ENCODE measurements around the gene FAM120AOS. TPM values are rescaled to one million over a fixed set of nuclear protein-coding genes. Genes with fewer than 3 reads are reported as not detected.
A peak's percentile ranks its signal among the peaks of the same experiment; 100 is the strongest.

FAM120AOS gene
- 38.7 TPM for total RNA-seq (ENCODE audit: unreplicated experiment)
- long read RNA-seq, full-length matches to known transcripts = 19 of 34 reads
- long read RNA-seq, partial matches to known transcripts = 2 of 34 reads
- long read RNA-seq, other reads (novel, unspliced or antisense) = 13 of 34 reads

DNA sequence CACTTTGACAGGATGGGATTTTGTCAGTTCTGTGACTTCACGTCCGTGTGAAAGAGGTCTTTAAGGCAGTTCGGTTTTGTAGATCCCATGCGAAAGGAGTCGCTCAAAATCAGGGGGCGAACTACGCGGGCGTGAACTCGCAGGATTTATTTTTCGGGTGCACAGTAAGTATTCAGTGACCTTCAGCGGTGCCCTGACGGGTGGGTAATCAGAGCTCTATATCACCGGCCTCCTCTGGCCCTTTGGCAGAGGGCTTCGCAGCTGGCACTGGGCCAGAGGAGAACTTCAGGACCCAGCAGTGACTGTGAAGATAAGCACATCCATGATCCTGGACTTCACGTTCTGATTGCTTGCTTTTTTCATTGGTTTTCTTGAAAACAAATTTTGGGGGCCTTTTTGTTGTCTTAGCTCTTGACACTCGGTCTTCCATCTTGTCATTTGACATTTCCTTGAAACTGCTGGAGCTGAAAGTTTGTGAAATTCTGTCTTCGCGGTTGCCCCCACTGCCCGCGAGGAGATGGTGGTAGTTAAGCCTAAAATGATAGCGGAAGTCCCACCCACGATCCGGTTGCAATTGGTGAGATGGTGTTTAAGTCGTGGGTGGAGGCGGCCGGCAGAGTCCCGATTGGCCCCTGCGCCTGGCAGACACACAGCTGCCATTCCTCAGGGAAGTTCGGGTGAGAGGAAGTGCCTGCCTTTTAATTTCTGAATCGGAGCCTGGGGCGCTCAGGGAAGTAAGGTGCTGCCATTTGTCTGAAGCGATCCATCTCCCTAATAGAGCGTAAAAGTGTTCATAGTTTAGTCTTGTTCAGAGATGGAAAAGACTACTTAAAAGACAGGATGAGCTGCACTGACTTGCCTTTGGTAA, at the start of gene FAM120AOS:
FAM120AOS (minus strand) TSS at position 535 of the 868 bp plus-strand sequence. CDS start 872 bp downstream, outside the sequence.
- TF ChIP-seq, protein P1, sequence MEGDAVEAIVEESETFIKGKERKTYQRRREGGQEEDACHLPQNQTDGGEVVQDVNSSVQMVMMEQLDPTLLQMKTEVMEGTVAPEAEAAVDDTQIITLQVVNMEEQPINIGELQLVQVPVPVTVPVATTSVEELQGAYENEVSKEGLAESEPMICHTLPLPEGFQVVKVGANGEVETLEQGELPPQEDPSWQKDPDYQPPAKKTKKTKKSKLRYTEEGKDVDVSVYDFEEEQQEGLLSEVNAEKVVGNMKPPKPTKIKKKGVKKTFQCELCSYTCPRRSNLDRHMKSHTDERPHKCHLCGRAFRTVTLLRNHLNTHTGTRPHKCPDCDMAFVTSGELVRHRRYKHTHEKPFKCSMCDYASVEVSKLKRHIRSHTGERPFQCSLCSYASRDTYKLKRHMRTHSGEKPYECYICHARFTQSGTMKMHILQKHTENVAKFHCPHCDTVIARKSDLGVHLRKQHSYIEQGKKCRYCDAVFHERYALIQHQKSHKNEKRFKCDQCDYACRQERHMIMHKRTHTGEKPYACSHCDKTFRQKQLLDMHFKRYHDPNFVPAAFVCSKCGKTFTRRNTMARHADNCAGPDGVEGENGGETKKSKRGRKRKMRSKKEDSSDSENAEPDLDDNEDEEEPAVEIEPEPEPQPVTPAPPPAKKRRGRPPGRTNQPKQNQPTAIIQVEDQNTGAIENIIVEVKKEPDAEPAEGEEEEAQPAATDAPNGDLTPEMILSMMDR (IDR thresholded peaks at IDR 0.05; ENCODE audit: unreplicated experiment) = no peak
- no peaks in the 10 kb centered on the region for H3K9me3 Mint-ChIP-seq (ENCODE audit: unreplicated experiment)
- H3K4me3 Mint-ChIP-seq (ENCODE audit: unreplicated experiment) = peak within 1 kb of the TSS; percentile 96
- DNase-seq (ENCODE audit: low spot score) = peak; percentile 76
- H3K36me3 Mint-ChIP-seq (ENCODE audit: low read depth, unreplicated experiment) = peaks cover 6% of the 10 kb centered on the region
- peaks cover 26% of the 10 kb centered on the region for H3K4me1 Mint-ChIP-seq (ENCODE audit: unreplicated experiment)
- H3K27me3 Mint-ChIP-seq (ENCODE audit: unreplicated experiment) = peaks cover 13% of the 10 kb centered on the region
- peak within 1 kb of the TSS; percentile 89 for H3K27ac Mint-ChIP-seq (ENCODE audit: unreplicated experiment)

- Mint-ChIP-seq H3K4me3 (ENCODE audit: unreplicated experiment) (no peak overlapping the region), H3K36me3 (ENCODE audit: low read depth, unreplicated experiment) (peaks cover 40% of the 10 kb centered on the region), H3K27ac (ENCODE audit: unreplicated experiment) (no peak overlapping the region), H3K9me3 (ENCODE audit: unreplicated experiment) (no peaks in the 10 kb centered on the region), H3K27me3 (ENCODE audit: unreplicated experiment) (peaks cover 7% of the 10 kb centered on the region), H3K4me1 (ENCODE audit: unreplicated experiment) (peaks cover 3% of the 10 kb centered on the region)
- TF ChIP-seq, protein P1 (IDR thresholded peaks at IDR 0.05; ENCODE audit: unreplicated experiment) = no peak
- no peak for DNase-seq (ENCODE audit: low spot score)
These were observed 48.0 kb upstream of the FAM120AOS start for GRCh38 chr9:93501406-93501805.

DNA sequence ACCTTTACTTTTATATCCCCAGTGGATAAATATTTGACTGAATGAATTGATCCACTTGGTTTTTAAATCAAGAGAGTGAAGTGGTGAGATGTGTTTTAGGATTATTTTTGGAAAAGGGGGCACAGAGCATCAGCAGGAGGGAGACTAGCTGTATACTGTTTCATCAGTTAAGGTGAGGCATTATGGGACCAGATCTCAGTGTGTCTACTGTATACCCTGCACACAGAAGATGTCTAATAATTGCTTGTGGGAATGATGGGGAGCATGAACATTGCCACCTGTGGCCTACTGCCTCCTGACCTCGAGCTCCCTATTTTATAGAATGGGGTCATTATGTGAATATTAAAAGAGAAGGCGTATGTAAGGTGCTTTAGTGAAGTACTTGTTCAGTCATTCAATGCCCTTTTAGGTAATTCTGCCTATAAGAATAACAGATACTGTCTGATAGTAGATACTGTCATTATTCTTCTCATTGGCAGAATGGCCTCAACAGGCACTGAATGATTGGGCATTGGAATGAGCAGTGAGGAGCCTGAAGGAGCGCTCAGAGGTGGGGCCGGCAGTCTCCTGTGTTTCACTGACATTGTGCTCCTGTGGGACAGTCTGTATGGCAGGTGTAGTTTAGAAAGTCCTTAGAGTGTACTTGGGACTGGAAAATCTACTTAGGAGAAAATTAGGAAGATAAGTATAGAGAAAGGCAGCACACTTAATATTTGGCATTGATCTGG, 47.4 kb upstream of the FAM120AOS start:
- peaks cover 40% of the 10 kb centered on the region for H3K36me3 Mint-ChIP-seq (ENCODE audit: low read depth, unreplicated experiment)
- H3K4me3 Mint-ChIP-seq (ENCODE audit: unreplicated experiment) = peak overlapping the region; percentile 16
- peaks cover 7% of the 10 kb centered on the region for H3K27me3 Mint-ChIP-seq (ENCODE audit: unreplicated experiment)
- no peak for DNase-seq (ENCODE audit: low spot score)
- TF ChIP-seq, protein P1 (IDR thresholded peaks at IDR 0.05; ENCODE audit: unreplicated experiment) = no peak
- no peaks in the 10 kb centered on the region for H3K9me3 Mint-ChIP-seq (ENCODE audit: unreplicated experiment)
- peaks cover 3% of the 10 kb centered on the region for H3K4me1 Mint-ChIP-seq (ENCODE audit: unreplicated experiment)
- H3K27ac Mint-ChIP-seq (ENCODE audit: unreplicated experiment) = peak overlapping the region; percentile 26

DNA sequence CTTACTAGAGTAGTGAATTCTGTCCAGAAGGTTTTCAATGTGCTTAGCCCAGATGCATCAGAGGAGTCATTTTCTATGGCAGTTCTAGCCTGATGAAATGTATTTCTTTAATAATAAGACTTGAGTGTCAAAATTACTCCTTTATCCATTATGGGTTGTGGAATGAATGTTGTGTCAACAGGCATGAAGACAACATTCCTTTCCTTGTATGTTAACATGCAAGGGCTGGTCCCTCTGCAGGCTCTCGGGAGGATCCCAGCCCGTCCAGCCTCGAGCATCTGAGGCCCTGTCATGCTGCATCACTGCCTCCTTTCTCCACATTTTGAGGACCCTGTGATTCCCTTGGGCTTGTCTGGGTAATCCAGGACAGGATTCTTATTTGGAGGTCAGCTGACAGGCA, 42.9 kb upstream of the FAM120AOS start:
- peaks cover 5% of the 10 kb centered on the region for H3K27me3 Mint-ChIP-seq (ENCODE audit: unreplicated experiment)
- no peak for DNase-seq (ENCODE audit: low spot score)
- H3K36me3 Mint-ChIP-seq (ENCODE audit: low read depth, unreplicated experiment) = peaks cover 42% of the 10 kb centered on the region
- no peak overlapping the region for H3K4me3 Mint-ChIP-seq (ENCODE audit: unreplicated experiment)
- H3K9me3 Mint-ChIP-seq (ENCODE audit: unreplicated experiment) = no peaks in the 10 kb centered on the region
- peaks cover 3% of the 10 kb centered on the region for H3K4me1 Mint-ChIP-seq (ENCODE audit: unreplicated experiment)
- H3K27ac Mint-ChIP-seq (ENCODE audit: unreplicated experiment) = no peak overlapping the region
- TF ChIP-seq, protein P1 (IDR thresholded peaks at IDR 0.05; ENCODE audit: unreplicated experiment) = no peak

Measured in endothelial cell (in vitro differentiated cells).